BJ (cell line): ENCODE measurements around the gene KPNB1. TPM values are rescaled to one million over a fixed set of nuclear protein-coding genes. Genes with fewer than 3 reads are reported as not detected.

Source experiments
- CTCF ChIA-PET: fragments of 350-600 bp; formaldehyde crosslinking; extraction: SDS; loops from one replicate; lab custom pipeline; 2021; ENCODE audit warnings: antibody characterized with exemption, inconsistent platforms; lab: Yijun Ruan, JAX
- POLR2A ChIA-PET: fragments of 300-600 bp; sonication (Branson Sonifier 250); formaldehyde crosslinking; extraction: SDS; loops from one replicate; lab custom pipeline; 2021; ENCODE audit warnings: antibody characterized with exemption; lab: Charles Lee
- DNase-seq: peaks from one replicate; pipeline ENCODE4 v3.0.0-alpha.2; 2011; ENCODE audit warnings: low read depth
- H3K27me3 ChIP-seq: 2 replicates; pipeline ENCODE4 v1.6.0; 2011; ENCODE audit warnings: low read length; ENCODE audit not compliant: control insufficient read depth, insufficient read depth
- H3K36me3 ChIP-seq: 2 replicates; pipeline ENCODE4 v1.5.1; 2011; ENCODE audit warnings: low read length; ENCODE audit not compliant: control insufficient read depth, insufficient read depth
- H3K4me3 ChIP-seq: 2 replicates; pipeline ENCODE4 v1.5.1; 2011; ENCODE audit warnings: low read depth, mild to moderate bottlenecking, control low read depth, low read length
- polyA plus RNA-seq: library from polyadenylated mRNA; depleted of rRNA; stranded (reverse); fragments of >200 nt; gene quantifications from 2 replicates; pipeline ENCODE4 v1.2.3, GENCODE V29; 2011
- TF ChIP-seq, protein P1 (sequence below): IDR thresholded peaks from 2 replicates; pipeline ENCODE4 v1.5.1; 2011; ENCODE audit warnings: low read depth, mild to moderate bottlenecking, control low read depth, inconsistent platforms, low read length, moderate library complexity; ENCODE audit not compliant: insufficient read depth

Gene KPNB1
- polyA plus RNA-seq, 1 experiment = 171 TPM

DNA sequence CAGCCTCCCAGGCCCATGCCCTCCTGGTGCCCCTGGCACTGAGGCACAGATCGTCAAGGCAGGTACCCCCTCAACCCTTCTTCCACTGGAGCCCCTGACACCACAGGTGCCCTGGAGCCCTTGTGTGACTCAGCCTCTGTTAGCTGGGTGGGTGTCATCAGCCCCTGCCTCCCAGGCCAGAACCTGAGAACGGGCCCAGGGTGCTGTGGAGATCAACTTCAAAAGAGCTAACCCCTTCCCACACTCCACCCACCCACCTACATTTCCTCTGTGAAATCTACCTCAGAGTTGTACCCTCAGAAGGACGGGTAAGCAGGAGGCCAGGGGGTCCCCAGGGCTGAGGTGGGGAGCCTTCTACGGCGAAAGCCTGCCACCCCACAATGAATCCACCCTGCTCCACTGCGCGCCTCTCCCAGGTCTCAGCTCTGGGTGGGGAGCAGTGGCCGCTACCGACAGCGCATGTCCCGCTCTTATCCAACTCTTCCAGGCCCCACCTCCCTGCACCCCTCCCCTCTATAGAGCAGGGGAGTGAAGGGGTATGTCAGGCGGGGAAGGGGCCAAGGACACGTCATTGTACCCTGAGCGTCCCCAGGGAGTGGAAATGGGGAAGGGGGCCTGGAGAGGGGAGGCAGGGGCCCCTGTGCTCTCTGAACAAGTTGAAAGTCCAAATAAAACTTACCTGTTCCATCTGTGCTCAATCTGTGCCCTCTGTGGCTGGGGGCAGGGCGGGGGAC lies 61.8 kb downstream of the KPNB1 start:
- TF ChIP-seq, protein P1, sequence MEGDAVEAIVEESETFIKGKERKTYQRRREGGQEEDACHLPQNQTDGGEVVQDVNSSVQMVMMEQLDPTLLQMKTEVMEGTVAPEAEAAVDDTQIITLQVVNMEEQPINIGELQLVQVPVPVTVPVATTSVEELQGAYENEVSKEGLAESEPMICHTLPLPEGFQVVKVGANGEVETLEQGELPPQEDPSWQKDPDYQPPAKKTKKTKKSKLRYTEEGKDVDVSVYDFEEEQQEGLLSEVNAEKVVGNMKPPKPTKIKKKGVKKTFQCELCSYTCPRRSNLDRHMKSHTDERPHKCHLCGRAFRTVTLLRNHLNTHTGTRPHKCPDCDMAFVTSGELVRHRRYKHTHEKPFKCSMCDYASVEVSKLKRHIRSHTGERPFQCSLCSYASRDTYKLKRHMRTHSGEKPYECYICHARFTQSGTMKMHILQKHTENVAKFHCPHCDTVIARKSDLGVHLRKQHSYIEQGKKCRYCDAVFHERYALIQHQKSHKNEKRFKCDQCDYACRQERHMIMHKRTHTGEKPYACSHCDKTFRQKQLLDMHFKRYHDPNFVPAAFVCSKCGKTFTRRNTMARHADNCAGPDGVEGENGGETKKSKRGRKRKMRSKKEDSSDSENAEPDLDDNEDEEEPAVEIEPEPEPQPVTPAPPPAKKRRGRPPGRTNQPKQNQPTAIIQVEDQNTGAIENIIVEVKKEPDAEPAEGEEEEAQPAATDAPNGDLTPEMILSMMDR = no peak
- DNase-seq = no peak
- H3K27me3 ChIP-seq = peaks cover 20% of the 10 kb centered on the region
- no peak overlapping the region for H3K4me3 ChIP-seq
- ChIA-PET POLR2A (no interaction called here), CTCF (interaction anchor here (0.6 to 1.8 kb wide), 2 partner anchors 12 to 622 kb away, joined by 4 to 6 read pairs; no protein-coding TSS in a partner anchor)
- peaks cover 10% of the 10 kb centered on the region for H3K36me3 ChIP-seq

DNA sequence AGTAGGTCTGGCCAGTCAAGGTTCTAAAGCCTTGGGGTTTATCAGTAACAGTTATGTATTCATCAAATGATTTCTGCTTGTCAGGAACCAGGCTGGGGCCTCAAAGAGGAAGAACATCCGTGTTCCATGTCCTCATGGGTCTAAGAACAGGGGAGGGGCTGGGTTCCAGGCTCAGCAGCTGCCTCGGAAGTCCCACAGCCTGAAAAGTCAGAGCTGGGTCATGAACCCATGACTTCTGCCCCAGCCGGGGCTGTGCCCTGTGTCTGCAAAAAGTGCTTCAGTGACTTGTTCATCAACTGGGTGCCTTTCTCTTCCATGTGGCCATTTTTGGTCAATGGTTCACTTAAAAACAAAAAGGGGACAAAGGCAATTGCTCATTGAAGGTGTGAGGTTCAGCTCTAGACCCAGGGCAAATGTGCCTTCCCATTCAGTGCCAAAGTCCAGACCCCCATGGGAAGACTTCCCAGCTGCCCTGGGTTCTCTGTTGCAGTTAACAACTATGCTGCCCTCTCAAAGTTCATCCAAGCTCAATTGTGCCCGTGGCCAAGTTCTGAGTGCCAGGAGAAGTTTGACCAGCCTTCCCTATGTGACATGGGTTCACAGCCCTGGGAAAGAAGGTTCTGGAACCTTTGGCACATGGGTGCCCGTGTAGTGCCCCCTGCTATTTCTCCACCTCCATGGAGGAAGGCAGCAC lies 62.8 kb downstream of the KPNB1 start:
- DNase-seq = no peak
- Histone ChIP-seq H3K27me3 (peaks cover 23% of the 10 kb centered on the region), H3K36me3 (peaks cover 10% of the 10 kb centered on the region), H3K4me3 (no peak overlapping the region)
- ChIA-PET CTCF (no interaction called here), POLR2A (no interaction called here)
- TF ChIP-seq, protein P1 = no peak

DNA sequence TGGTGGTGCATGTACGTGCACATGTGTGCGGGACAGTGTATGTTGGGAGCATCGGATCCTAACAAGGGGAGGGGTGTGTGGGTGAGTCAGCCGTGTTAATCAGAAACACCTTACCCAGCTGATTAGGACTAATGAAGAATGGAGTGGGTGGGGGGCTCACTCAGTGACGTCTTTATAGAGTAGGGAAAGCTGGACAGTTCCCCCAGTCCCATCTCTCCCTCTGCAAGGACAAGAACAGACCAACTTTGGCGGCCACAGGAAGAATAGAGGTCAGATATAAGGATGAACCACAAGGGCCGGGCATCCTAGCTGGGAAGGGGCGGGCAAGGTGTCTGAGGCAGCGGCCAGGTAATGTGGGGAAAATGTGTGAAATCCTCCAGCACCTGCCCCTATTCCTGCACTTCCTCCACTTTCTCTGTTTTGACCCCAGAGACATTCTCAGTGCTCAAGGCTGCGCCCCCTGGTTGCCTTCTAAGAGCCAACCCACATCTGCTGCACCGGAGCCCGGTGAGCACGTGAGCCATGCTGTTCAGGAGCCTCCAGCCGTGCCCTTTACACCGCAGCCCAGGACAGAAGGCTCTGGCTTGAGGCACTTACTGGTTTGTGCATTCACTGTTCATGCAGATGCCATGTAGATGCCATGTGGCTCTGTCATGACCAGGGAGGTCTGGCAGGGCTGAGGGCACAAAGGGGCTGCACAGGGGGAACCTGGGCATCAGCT lies 64.4 kb downstream of the KPNB1 start:
- Histone ChIP-seq H3K27me3 (peaks cover 36% of the 10 kb centered on the region), H3K4me3 (no peak overlapping the region), H3K36me3 (peaks cover 9% of the 10 kb centered on the region)
- ChIA-PET CTCF (interaction anchor here (0.6 to 2.4 kb wide), 3 partner anchors 13 to 16 kb away, joined by 3 to 11 read pairs (median 3); no protein-coding TSS in a partner anchor), POLR2A (no interaction called here)
- TF ChIP-seq, protein P1 = no peak
- no peak for DNase-seq

DNA sequence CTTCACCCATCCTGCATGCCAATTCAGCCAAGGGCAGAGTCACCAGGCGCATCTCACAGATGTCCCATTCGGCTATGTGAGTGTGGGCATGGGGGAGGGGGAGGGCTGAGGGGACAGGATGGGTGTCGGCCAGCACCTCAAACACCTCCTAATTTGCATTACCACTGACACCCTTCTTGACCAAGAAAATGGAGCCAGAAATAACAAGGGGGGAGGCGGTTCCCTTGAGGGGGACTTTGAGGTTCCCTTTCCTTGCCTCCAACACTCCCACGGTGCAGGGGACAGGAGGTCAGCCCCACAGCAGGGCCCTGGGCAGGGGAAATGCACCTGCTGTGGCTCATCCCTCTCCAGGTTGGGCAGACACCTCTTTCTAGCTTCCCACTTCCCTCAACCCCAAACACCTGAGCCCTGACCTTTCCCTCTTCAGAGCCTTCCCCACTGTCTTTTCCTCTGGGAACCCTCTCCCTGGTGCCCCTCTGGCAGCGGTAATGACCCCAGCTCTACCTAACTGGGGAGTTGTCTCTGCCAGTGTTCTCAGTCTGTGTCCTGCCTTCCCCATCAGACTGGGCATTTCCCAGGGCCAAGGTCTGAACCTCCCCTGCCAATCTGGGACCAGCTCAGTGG lies 65.2 kb downstream of the KPNB1 start:
- DNase-seq = no peak
- TF ChIP-seq, protein P1 = no peak
- Histone ChIP-seq H3K27me3 (peaks cover 36% of the 10 kb centered on the region), H3K36me3 (peaks cover 9% of the 10 kb centered on the region), H3K4me3 (no peak overlapping the region)
- ChIA-PET POLR2A (no interaction called here), CTCF (interaction anchor here (2.4 kb wide), 1 partner anchor 15 kb away, joined by 11 read pairs; no protein-coding TSS in a partner anchor)
